ENCODE data around the gene RAD23A. TPM values are rescaled to one million over a fixed set of nuclear protein-coding genes. Genes with fewer than 3 reads are reported as not detected.
"Not testable (repeated sequence)": the region's sequence is repeated elsewhere in the genome, so short reads cannot be mapped to it uniquely, and the experiment has no call there.

RAD23A gene
- polyA plus RNA-seq, 5 donors = 55.7 to 105 (median 76.3) TPM

DNA sequence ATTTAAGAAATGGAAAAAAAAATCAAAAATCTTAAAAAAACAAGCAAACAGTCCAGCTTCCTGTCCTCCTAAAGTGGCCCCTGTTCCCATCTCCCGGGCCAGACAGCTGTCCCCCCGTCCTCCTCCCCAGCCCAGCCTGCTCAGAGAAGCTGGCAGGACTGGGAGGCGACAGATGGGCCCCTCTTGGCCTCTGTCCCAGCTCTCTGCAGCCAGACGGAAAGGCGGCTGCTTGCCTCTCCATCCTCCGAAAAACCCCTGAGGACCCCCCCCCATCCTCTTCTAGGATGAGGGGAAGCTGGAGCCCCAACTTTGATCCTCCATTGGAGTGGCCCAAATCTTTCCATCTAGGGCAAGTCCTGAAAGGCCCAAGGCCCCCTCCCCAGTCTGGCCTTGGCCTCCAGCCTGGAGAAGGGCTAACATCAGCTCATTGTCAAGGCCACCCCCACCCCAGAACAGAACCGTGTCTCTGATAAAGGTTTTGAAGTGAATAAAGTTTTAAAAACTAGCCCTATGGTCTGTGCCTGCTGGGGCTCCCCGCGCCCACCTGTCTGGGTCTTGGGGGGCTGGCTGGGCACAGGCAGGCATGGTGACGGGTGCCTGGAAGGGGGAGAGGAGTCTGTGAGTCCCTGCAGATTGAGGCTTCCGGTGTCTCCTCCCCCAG, 7.6 kb downstream of the RAD23A start:
- peak; percentile 75 to 76 for DNase-seq

DNA sequence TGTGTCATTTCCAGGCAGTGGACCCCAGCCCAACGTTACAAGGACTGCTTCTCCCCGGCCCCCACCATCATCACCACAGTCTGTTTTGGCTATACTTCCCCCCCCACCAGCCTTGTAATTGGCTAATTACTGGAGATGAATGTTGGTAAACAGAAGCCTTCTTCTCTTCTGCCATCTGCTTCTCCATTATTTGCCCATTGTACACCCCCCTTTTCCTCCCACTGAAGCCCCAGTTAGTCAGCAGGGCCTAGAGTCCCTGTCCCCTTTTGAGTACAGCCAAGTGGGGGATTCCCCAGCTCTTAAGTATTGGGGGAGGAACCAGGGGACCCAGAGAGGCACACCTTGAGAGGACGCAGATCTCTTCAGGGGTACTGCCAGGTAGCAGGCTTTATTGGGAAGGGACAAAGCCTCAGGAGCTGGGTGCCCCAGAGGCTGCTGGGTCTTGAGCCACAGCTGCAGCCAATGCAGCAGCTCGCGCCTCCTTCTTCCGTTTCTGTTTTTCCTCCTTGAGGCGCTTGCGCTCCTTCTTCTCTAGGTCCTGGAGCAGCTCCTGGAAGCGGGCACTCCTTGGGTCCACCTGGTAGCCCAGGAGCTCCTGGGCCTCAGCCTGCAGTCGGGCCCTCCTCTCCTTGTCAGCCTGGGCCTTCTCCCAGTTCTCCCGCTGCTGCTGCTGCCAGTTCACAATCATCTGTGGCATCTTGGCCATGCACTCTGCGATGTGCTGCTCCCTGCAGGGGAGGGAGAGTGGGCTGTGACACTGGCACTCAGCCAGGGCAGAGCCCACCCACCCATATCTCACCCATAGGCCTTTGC, 8.3 kb downstream of the RAD23A start:
- no peak for DNase-seq

DNA sequence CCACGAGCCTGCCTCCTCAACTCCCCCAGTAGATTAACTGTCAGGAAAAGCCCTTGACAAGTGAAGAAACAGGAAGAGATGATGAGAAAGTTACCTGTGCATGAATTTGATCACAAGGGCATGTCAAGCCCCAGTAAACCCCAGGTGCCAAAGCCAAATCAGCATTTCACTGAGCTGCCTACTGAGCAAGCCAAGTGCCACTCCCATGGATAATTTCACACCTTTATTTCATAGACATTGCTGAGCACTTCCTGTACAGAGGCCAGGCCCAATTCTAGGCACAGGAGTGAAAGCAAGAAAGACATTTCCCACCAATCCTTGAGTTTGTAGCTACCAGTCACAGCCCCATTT, 8.9 kb downstream of the RAD23A start:
- no peak for DNase-seq

DNA sequence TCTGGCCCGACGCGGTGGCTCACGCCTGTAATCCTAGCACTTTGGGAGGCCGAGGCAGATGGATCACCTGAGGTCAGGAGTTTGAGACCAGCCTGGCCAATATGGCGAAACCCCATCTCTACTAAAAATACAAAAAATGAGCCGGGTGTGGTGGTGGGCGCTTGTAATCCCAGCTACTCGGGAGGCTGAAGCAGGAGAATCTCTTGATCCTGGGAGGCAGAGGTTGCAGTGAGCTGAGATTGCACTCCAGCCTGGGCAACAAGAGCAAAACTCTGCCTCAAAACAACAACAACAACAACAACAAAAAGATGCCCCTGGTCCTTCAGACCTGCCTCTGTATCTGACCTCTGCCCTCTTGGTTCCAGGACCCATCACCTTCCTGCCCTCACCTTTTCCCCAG, 9.9 kb downstream of the RAD23A start:
- not testable (repeated sequence) for DNase-seq

DNA sequence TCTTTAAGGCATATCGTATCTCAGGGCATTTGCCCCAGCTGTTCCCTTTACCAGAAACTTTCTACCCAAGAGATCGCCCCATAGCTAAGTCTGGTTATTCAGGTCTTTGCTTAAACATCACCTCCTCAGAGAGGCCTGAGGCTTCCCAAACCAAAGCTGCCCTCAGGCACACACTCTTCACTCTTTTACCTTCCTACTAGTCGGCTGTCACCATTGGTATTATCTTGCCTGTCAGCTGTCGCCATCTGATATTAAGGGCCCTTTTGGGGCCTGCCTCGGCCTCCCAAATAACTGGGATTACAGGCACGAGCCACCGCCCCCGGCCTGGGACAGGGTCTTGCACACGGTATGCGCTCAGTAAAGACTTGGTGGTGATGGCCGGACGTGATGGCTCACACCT, 10.3 kb downstream of the RAD23A start:
- no peak for DNase-seq

DNA sequence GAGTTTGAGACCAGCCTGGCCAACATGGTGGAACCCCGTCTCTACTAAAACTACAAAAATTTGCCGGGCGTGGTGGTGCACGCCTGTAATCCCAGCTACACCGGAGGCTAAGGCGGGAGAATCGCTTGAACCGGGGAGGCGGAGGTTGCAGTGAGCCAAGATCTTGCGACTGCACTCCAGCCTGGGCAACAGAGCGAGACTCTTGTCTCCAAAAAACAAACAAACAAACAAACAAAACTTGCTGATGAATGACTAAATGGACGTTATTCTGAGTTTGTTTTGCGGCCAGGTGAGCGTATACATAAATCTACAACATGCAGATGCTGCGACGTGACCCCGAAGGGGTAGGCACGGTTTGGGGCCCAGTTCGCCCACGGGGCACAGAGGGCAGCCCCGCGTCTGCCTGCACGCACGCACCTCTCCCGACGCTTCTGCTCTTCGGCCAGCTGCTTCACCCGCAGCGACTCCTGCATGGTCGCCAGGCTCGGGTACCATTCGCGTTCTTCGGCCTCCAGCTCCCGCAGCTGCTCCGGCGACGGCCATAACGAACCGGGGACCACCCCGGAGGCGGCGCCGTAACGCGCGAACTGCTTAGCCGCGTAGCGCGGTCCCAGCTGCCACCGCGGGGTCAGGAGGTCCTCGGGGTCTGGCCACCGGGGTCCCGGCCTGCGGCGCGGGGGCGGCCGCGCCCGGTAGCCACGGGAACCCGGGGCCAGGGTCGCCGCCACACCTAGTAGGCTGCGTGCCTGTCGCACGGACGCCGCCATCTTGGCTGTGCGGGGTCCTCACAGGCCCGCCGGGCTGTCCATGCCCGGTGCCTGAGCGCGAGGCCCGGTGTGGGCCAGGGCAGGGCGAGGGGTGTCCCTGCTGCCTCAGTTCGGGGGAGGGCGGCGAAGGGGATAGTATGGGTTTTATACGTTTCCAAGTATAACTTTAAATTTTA, 11.1 kb downstream of the RAD23A start, which contains the start of gene GADD45GIP1:
Gene GADD45GIP1, minus strand, starts transcription at position 778 of the 943 bp plus-strand sequence. Its CDS starts 11 bp downstream, at position 767.
- peak; percentile 64 to 75 for DNase-seq

DNA sequence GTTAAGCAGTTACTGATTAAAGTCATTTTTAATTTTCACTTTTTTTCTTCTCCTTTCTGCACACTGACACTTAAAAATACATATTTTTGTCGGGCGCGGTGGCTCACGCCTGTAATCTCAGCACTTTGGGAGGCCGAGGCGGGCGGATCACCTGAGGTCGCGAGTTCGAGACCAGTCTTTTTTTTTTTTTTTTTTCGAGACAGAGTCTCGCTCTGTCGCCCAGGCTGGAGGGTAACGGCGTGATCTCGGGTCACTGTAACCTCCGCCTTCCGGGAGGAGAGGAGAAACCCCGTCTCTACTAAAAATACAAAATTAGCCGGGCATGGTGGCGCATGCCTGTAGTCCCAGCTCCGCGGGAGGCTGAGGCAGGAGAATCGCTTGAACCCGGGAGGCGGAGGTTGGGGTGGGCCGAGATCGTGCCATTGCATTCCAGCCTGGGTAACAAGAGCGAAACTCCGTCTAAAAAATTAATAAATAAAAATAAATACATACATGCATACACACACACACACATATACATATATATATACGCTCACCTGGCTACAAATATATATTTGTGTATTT, 11.8 kb downstream of the RAD23A start:
- DNase-seq = not testable (repeated sequence)

DNA sequence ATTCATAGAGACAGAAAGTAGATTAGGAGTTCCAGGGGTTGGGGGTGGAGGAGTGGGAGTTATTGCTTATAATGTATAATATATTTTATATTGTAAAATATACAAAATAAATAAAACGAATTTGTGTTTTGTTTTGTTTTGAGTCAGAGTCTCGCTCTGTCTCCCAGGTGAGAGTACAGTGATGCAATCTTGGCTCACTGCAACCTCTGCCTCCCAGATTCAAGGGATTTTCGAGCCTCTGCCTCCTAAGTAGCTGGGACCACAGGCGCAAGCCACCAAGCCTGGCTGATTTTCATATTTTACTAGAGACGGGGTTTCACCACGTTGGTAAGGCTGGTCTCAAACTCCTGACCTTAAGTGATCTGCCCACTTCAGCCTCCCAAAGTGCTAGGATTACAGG, 13.8 kb downstream of the RAD23A start:
- no peak for DNase-seq

DNA sequence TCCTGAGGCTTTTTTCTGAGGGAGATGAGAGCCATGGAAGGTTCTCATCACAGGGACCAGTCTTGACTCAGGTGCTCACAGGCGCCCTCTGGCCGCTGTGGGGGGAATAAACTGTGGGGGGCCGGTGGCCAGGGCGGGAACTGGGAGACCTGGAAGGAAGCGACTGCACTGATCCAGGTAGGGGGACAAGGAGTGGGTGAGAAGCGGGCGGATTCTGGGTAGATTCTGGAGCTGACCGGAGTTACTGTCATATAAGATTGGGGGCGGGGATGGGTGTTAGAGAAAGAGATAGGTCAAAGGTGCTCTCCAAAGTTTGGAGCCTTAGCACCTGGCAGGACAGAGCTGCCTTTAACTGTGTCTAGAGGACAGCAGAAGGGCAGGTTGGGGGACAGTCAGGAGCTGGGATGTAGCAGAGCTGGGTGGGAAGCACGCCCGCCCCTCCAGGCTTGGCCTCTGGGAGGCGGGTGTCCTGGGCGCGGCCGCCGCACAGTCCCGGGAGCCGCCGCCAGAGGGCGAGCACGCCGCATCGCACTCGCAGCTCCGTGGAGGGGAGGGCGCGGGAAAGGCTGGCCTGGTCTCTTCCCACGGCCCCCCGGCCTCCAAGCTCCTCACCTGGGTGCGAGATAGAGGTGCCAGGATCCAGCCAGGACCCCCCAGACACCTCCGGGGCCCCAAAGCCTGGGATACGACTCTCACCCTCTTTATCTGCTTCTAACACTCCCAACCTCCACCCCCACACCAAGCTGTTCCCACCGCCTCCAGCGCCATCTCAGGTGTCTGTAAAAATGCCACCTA, 19.6 kb downstream of the RAD23A start:
- DNase-seq = peak; percentile 70 to 71

DNA sequence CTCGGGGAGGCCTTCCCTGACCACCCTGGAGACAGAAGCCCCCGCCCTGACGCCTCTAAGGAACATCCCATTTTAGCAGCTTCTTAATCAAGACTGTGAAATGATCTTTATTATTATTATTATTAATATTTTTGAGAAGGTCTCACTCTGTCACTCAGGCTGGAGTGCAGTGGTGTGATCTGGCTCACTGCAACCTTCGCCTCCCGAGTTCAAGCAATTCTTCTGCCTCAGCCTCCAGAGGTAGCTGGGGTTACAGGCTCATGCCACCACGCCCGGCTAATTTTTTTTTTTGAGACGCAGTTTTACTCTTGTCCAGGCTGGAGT, 20.1 kb downstream of the RAD23A start:
- no peak for DNase-seq

DNA sequence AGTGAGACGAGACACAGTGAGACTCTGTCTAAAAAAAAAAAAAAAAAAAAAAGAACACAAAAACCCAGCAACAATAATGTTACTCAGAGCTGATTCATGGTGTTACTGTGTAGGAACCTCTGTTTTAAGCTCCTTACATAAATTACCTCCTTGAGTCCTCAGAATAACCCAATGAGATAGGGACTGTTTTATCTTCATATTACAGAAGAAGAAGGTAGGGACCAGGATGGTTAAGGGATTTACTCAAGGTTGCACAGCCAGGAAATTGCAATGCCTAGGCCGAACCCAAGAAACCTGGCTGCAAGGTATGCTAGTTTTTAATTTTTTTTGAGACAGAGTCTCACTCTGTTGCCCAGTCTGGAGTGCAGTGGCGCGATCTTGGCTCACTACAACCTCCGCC, 22.2 kb downstream of the RAD23A start:
- DNase-seq = no peak

DNA sequence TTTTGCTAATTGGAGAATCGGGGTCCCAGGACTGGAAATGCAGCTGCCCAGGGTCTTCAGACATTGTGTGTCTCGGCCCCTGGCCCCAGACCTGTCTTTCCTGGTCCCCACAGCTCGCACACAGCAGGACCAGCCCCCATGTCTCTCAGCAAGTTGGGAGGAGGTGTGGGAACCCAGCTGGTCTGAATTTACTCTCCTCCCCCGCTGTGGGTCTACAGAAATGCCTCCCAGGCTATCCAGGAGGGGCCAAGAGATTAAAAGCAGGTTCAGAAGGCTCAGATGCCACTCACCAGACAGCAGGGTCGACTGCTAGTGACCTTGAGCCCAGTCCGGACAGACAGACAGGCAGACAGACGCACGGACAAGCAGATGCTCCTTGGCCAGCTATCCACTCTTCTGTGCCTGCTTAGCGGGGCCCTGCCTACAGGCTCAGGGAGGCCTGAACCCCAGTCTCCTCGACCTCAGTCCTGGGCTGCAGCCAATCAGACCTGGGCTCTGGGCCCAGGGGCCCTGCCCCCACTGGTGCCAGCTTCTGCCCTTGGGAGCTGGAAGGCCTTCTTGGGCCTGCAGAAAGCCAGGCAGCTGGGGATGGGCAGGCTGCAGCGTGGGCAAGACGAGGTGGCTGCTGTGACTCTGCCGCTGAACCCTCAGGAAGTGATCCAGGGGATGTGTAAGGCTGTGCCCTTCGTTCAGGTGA, 23.8 kb downstream of the RAD23A start, which contains the start of gene DAND5:
Gene DAND5, plus strand, starts transcription at position 285 of the 697 bp plus-strand sequence. Its CDS starts 85 bp downstream, at position 370.
- no peak for DNase-seq

DNA sequence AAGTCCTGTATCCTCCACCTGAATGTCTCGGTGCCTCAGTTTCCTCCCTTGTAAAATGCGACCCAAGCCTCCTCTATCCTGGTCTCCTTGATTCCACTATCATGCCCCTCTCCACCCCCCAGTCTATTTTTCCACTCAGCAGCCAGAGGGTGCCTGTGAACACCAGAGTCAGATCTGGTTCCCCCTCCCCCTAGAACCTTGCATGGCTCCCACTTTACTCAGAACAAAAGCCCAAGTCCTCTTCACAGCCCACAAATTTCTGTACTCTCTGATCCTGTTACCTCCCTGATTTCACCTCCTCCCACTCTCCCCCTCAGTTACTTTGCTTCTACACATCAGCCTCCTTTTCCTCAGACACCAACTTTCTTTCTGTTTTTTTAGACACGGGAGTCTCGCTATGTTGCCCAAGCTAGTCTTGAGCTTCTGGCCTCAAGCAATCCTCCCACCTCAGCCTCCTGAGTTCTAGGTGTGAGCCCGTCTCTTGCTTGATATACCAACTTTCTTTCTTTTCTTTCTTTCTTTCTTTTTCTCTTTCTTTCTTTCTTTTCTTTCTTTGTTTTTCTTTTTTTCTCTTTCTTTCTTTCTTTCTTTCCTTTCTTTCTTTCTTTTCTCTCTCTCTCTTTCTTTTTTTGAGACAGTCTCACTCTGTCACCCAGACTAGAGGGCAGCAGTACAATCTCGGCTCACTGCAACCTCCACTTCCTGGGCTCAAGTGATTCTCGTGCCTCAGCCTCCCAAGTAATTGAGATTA, 24.6 kb downstream of the RAD23A start:
- no peak for DNase-seq

DNA sequence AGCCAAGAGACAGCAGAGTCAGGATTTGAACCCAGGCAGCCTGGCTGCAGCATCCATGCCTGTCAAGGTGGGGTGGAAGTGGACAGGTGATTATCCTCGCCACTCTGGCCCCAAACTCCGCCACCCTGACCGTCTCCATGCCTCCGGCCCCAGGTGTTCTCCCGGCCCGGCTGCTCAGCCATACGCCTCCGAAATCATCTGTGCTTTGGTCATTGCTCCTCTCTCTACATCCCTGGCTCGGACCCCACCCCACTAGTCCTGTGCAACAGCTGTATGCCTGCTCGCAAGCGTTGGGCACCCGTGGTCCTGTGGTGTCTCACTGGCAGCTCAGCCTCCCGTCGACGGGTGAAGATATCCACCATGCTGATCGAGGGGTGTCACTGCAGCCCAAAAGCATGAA, 27.6 kb downstream of the RAD23A start:
- DNase-seq = no peak

DNA sequence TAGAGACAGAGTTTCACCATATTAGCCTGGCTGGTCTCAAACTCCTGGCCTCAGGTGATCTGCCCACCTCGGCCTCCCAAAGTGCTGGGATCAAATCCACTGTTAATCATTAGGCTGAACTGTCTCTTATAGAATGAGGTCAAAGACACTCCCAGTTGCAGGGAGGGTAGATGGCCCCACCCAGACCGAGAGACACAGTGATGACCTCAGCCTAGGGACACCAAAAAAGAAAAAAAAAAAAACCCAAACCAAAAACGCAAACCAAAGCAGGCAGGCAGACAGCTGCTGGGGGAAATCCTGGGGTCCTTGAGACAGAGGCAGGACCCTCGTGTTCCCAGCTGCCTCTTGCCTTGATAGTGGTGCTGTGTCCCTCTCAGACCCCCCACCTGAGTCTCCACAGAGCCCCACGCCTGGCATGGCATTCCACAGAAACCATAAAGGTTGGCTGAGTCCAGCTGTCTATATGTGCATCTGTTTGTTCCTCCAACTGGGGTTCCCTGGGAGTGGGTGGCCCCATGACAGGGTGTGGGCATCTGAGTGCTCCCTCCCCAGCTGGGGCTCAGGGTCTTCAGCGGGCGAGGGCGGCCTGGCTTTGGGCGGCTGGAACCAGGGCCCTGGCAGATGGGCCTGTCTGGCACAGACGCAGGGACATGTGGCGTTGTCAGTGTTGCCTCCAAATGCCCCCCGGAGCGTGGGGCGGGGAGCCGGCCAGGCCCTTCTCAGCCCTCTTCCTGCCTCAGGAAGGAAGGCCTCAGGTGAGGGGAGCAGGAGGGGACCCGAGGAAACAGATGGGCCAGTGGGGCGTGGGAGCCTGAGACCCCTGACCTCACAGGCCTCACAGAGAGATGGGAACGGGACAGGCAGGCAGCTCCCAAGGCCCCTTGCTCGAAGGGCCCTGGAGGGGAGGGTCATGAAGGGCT, 28.9 kb downstream of the RAD23A start:
- no peak for DNase-seq

DNA sequence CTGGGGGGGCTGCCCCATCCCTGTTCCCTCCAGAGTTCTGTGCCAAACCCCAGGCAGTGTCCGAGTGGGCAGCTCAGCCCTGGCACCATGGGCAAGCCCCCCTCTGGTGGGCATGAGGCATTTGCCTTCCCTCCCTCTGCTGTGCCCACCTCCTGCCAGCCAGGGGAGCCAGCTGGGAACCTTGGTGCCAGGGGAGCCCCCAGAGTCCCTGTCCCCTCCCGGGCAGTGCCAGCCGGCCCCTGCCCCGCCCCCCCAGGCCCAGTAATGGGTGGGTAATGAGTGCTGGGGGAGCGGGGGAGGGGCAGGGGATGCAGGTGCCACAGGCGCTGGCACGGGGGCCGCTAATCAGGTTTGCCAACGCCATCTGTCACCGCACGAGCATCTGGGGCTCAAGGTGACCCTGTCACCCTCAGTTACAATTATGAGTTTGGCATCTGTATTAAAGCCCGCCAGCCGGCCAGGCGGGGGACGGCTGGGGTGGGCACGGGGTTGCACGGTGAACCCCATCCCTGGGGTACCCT, 29.6 kb downstream of the RAD23A start:
- DNase-seq = no peak

DNA sequence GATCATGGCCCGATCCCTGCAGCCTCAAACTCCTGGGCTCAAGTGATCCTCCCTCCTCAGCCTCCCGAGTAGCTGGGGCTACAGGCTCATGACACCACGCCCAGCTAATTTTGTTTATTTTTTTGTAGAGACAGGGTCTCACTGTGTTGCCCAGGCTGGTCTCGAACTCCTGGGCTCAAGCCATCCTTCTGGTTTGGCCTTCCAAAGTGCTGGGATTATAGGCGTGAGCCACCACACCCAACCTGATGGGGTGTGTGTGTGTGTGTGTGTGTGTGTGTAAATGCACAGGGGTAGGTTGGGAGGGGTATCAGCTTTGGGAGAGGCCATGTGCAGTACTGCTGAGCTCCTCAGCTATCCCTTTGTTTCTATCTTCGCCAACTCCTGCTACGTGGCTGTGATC, 30.4 kb downstream of the RAD23A start:
- not testable (repeated sequence) for DNase-seq

DNA sequence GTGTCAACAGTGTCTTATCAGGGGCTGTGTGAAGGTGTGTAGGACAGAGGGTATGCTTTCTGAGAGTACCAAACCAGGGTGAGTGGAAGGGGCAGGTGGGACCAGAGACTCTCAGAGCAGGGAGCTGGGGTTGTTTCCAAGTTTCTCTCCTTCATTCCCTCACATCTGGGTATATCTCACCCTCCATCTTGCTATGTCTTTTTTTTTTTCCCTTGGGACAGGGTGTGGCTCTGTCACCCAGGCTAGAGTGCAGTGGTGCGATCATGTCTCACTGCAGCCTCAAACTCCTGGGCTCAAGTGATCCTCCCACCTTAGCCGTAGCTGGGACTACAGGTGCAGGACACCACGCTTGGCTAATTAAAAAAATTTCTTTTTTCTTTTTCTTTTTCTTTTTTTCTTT, 34.3 kb downstream of the RAD23A start:
- DNase-seq = no peak
